Stimulated activated CD4-positive, alpha-beta T cell treated with anti-CD3 and anti-CD28 coated beads, TNF-alpha, amount 100 ng/mL, for 4 hours (primary cell): Measurements from ENCODE around the gene MLIP.
"Not testable (repeated sequence)": the region's sequence is repeated elsewhere in the genome, so short reads cannot be mapped to it uniquely, and the experiment has no call there.

ENCODE experiments used
- DNase-seq, 3 experiments: peaks; one replicate each; pipeline ENCODE4 v3.0.0-alpha.2; 2020; ENCODE audit warnings: low read depth in 3 of 3

The MLIP gene

GRCh38 chr6:54217018-54217417 lies 105.8 kb downstream of the MLIP start:
- no peak for DNase-seq

GRCh38 chr6:54222217-54222616 lies 111.0 kb downstream of the MLIP start:
- no peak for DNase-seq

- DNase-seq, result no peak
These were observed 121.5 kb downstream of the MLIP start for GRCh38 chr6:54232703-54233102.

GRCh38 chr6:54234539-54234938 lies 123.3 kb downstream of the MLIP start:
- no peak for DNase-seq

GRCh38 chr6:54236984-54237383 lies 125.7 kb downstream of the MLIP start:
- no peak for DNase-seq

GRCh38 chr6:54238396-54238795 lies 127.2 kb downstream of the MLIP start:
- DNase-seq, result no peak

GRCh38 chr6:54243699-54244098 lies 132.5 kb downstream of the MLIP start:
- DNase-seq, result no peak

DNA sequence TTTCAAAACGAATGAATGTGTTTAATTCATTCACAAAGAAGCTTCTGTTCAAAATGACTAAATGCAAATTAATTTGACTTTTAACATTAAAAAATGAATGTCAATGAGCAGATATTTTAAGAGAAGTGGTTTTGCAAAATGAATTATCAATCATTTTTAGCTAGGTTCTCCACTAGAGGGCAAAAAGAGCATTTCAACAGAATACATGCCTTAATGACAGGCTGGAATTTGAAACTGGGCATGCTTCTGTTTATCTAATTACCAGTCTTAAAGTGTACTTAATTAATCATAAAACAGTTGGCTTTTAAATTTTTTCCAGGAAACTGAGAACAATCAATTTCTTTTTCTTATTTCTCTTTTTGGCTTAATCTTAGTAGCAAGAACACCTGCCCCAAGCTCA lies 133.2 kb downstream of the MLIP start:
- DNase-seq, result no peak

GRCh38 chr6:54245265-54245664 lies 134.0 kb downstream of the MLIP start:
- no peak for DNase-seq

GRCh38 chr6:54248319-54248718 lies 137.1 kb downstream of the MLIP start:
- no peak for DNase-seq

DNA sequence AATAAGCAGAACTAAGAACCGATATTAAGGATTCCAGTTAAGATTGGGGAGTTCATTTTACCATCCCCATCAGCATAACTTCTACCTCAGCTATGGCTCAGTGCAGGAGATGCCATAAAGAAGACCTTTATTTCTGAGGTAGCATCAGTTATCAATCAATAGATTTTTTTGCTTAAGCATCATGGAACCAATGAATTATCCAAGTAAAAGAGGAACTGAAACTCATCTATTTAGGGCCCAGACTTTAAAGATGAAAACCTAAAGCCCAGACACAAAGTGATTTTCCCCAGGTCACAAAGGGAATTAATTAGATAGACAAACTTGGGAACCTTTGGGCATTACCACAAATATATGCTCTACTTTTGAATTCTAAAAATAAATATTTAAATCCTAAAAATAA lies 137.8 kb downstream of the MLIP start:
- DNase-seq, result no peak

- not testable (repeated sequence) for DNase-seq
These were observed 138.6 kb downstream of the MLIP start for GRCh38 chr6:54249812-54250211.

- DNase-seq, result no peak
These were observed 141.3 kb downstream of the MLIP start for GRCh38 chr6:54252496-54252895.

GRCh38 chr6:54252916-54253315 lies 141.7 kb downstream of the MLIP start:
- no peak for DNase-seq

GRCh38 chr6:54254886-54255285 lies 143.6 kb downstream of the MLIP start:
- no peak for DNase-seq

GRCh38 chr6:54255886-54256285 lies 144.6 kb downstream of the MLIP start:
- no peak for DNase-seq

DNA sequence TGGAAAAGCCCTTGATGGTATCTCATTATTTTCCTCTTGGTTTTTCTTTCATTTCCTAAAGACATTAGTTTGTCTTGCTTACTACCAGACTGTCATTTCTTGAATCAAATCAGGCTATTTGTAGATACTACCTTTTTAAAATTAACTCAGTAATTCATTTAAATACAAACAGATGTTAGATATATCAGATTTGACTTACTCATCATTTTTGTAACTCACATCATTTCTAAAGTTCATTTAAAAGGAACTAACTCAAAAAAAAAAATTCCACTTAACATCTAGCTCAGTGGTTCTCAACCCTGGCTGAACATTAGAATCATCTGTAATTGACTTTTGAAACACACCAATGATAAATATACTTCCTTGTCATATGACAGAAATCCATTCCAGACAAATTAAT lies 148.8 kb downstream of the MLIP start:
- DNase-seq, result no peak

GRCh38 chr6:54262499-54262898 lies 151.3 kb downstream of the MLIP start:
- DNase-seq, result no peak

DNA sequence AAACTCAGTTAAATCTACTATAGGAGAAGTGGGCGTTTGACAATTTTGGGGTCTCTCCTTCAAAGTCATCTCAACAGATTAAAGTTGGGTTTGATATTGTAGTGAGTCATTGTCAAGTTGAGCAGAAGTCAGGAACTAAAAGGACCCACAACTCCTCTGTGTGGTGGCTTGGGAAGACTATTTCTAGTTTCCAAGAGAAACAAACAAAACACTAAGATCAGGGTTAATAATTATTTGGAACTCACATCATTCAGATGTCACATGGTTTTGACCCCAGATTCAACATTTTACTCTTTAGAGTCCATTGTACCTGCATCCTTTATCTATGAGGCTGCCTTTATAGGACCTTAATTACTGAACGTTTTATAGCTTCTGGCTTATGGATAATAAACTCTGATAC lies 151.7 kb downstream of the MLIP start:
- DNase-seq, result no peak

DNA sequence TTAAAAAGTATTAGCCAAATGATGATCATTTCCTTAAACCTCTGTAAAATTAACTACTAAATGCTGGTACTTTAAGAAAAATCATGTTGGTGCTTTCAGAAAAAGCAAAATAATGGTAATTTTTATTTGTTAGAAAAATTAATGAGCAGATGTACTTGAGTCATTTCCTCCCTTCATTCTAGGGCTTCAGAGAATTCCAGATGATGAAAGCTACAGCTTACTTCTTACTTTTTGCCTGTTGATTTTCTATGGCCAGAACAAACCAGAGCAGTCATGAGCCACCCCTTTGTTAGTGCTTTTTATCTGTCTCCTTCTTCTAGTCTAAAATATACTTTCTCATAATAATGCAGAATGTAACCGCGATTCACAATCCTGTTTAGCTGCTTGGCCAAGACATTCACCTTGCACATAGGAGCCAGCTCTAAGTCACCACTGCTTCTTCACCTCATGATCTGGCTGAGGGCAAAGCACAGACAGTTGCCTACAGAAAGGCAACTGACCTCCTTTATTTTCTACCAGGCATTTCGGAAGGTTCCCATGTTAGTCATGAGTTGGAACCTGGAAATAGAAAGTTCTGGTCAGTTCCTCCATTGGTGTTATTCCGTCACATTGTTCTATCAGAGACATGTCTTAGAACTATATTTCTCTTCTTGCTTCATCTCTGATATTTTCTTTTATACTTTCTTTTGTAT lies 153.5 kb downstream of the MLIP start:
- no peak for DNase-seq

DNA sequence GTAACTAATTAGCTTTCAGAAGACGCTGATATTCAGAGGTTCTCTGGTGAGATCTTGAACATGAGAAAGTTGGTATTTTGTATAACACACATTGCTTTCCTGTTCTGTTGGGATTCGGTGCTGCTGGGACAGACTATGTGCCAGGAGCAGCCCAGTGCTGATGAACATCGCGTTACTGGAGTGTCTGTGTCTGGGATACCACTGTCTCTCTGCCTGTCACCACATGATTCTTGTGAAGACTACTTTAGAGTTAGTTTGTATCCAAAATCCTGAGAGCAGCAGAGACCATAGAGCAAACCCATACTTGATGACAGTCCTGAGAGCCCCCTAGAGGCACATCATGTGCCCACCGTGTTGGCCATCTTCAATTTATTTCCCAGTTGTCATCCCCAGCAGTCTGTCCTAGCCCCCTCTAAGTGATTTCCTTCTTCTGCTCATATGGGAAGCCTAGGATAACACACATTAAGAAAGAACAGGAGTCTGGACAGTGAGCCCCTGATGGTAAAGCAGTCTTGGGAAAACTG lies 155.2 kb downstream of the MLIP start:
- no peak for DNase-seq

- DNase-seq, result no peak
These were observed 156.6 kb downstream of the MLIP start for GRCh38 chr6:54267798-54268197.

GRCh38 chr6:54273214-54273820 lies 162.1 kb downstream of the MLIP start:
- DNase-seq, result no peak

DNA sequence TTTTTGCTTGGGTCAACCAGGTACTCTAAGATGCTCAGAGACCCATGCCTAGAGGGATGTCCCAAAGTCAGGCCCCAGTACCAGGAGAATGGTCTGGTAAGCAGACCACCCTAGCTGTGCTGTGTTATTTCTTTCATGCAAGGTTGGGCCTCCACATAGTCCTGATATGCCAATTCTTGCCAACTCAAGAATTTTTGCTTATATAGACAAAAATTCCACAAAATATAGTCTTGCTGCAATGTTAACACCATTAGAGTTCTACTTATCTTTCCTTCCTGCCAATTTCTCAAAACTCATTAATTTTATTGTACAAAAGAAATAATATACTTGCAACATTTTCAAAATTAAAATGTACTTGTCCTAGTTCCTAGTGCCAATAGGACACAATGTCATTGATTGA lies 163.1 kb downstream of the MLIP start:
- no peak for DNase-seq
